HFF-Myc (cell line): ENCODE measurements around the gene PANK4.

ENCODE experiments used
- DNase-seq: peaks from one replicate; pipeline ENCODE4 v3.0.0-alpha.2; 2011; ENCODE audit warnings: low read depth; ENCODE audit errors: extremely low read depth
- H3K4me3 ChIP-seq: replicated peaks from 2 replicates; pipeline ENCODE4 v1.5.1; 2011; ENCODE audit warnings: low read depth, mild to moderate bottlenecking, control low read depth, low read length
- CTCF ChIP-seq: IDR thresholded peaks from 2 replicates; pipeline ENCODE4 v1.5.1; 2012; ENCODE audit warnings: mild to moderate bottlenecking, low read depth, low read length, control low read depth; ENCODE audit errors: missing control alignments

PANK4 gene

GRCh38 chr1:2472561-2473177, 53.7 kb downstream of the PANK4 start:
- no peak for DNase-seq
- H3K4me3 ChIP-seq, result no peak overlapping the region
- no peak for TF ChIP-seq CTCF

GRCh38 chr1:2472109-2472508, 54.3 kb downstream of the PANK4 start:
- no peak for DNase-seq
- H3K4me3 ChIP-seq, result no peak overlapping the region
- no peak for TF ChIP-seq CTCF

- no peak for DNase-seq
- no peak overlapping the region for H3K4me3 ChIP-seq
- no peak for TF ChIP-seq CTCF
Measured at GRCh38 chr1:2471587-2472001, 54.8 kb downstream of the PANK4 start.

- no peak for DNase-seq
- H3K4me3 ChIP-seq, result no peak overlapping the region
- no peak for TF ChIP-seq CTCF
Measured at GRCh38 chr1:2471159-2471471, 55.3 kb downstream of the PANK4 start.

GRCh38 chr1:2470290-2471158, 55.9 kb downstream of the PANK4 start:
- no peak overlapping the region for H3K4me3 ChIP-seq
- DNase-seq, result no peak
- TF ChIP-seq CTCF, result no peak

- TF ChIP-seq CTCF, result no peak
- no peak for DNase-seq
- H3K4me3 ChIP-seq, result no peak overlapping the region
Measured at GRCh38 chr1:2469103-2469940, 57.1 kb downstream of the PANK4 start.
